ENCODE results near the gene SPATA20. TPM values are rescaled to one million over a fixed set of nuclear protein-coding genes. Genes with fewer than 3 reads are reported as not detected.

SPATA20 gene
- total RNA-seq (2021; fragmentation: NEBNext Ultra II Directional; extraction: Animal tissue kit (Norgen Biotek cat#: 25700)) (16.2 and 16.7 TPM in 2 replicates), polyA plus RNA-seq (2011; rRNA removed) (17.5 and 23.2 TPM in 2 replicates), polyA minus RNA-seq (2011; rRNA and poly(A)+ RNA removed) (9.0 and 10.5 TPM in 2 replicates)
- polyA plus RNA-seq (2011; cell fraction: cytosol; rRNA removed) = 18.3 TPM
- polyA plus RNA-seq (2011; cell fraction: nucleus; rRNA removed) = 124 TPM
- polyA plus RNA-seq (2012, experiment 1 of 2) = 10.5 to 22.8 TPM (median 22.0 TPM) in 4 replicates
- 15.5 TPM for polyA plus RNA-seq (2012, experiment 2 of 2)
- 16.1 TPM for polyA plus RNA-seq (2013, experiment 1 of 2)
- 14.2 TPM for polyA plus RNA-seq (2013, experiment 2 of 2)
- 10.6 TPM for polyA minus RNA-seq (2011; cell fraction: cytosol; rRNA and poly(A)+ RNA removed)
- 32.9 TPM for polyA minus RNA-seq (2011; cell fraction: nucleus; rRNA and poly(A)+ RNA removed)
- long read RNA-seq, experiment 1, partial matches to known transcripts = 11 of 15 reads
- long read RNA-seq, experiment 1, other reads (novel, unspliced or antisense) = 1 of 15 reads
- long read RNA-seq, experiment 2, partial matches to known transcripts = 1 of 1 reads
- long read RNA-seq, experiment 2, other reads (novel, unspliced or antisense) = 0 of 1 reads

DNA sequence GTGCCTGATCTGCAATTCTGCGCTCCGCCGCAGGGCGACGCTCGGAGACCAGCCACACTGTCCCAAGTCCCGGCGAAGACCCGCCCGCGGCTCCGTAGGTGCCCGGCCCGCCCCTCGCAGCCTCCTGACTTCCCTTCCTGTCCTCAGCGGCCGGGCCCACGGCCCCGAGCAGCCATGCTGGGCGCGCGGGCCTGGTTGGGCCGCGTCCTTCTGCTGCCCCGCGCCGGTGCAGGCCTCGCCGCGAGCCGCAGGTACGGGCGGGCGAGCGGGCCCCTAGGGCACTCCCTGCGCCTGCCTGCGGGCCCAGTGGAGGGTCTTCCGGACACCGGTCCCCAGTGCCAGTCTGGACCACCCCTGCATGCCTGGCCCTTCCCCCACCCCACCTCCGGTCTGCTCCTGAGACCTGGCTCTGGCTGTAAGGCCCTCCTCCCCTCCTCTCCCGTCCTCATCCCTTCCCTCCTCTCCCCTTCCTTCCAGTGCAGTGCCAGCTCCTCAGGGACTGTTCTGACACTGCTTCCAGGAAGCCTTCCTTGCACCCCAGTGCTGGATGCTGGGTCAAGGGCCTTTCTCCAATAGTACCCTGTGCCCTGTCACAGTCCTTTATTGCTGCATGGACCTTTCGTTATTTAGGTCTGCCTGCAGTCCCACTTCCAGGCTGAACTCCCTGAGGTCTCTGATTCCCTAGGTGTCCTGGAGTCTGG lies at the start of gene SPATA20:
Gene SPATA20 (plus strand): TSS at position 140 of the 701 bp plus-strand sequence. CDS start 35 bp downstream, at position 175.
- H3K27ac ChIP-seq (ENCODE audit: low read depth, low read length) = no peak within 1 kb of the TSS; the same call in 1 of the 2 replicates
- H2BK5ac ChIP-seq (ENCODE audit: low read depth, low read length) = peak within 1 kb of the TSS; percentile 47; the same call in 1 of the 2 replicates
- no peaks in the 10 kb centered on the region for H3K79me2 ChIP-seq (ENCODE audit: control insufficient read depth in 1 of 2, insufficient read depth in 2 of 2, low read length in 2 of 2)
- H3K4me3 ChIP-seq (ENCODE audit: extremely low read depth in 1 of 4, insufficient read depth in 2 of 4, low read depth in 3 of 4, low read length in 4 of 4) = peak within 1 kb of the TSS; percentile 32 to 67 (median 57)
- H2AK5ac ChIP-seq (ENCODE audit: low read depth, low read length) = no peak within 1 kb of the TSS
- H2AFZ ChIP-seq (ENCODE audit: low read length) = no peak within 1 kb of the TSS
- peak within 1 kb of the TSS; percentile 88 for H4K8ac ChIP-seq (ENCODE audit: extremely low read depth, insufficient read depth, low read length)
- H2BK12ac ChIP-seq (ENCODE audit: low read depth, low read length) = peak within 1 kb of the TSS; percentile 60; the same call in 1 of the 2 replicates
- 4% methylated on average over 19 of the region's 42 CpGs; no CpG with 5 or more reads in 1 of the 2 experiments for WGBS, 2 experiments (ENCODE audit: extremely low coverage in 1 of 2, insufficient coverage in 1 of 2, insufficient read length in 1 of 2, insufficient replicate concordance in 2 of 2, low coverage in 1 of 2, low lambda C conversion rate in 2 of 2, missing lambda C conversion rate in 1 of 2)
- FAIRE-seq (no peak), DNase-seq (ENCODE audit: low read depth in 1 of 2, low spot score in 2 of 2) (peak; percentile 78 to 92)
- POLR2A ChIA-PET (ENCODE audit: partially characterized antibody) = interaction anchor here (1.0 to 2.1 kb wide), 6 partner anchors 10 to 78 kb away, joined by 3 to 10 read pairs (median 5); partner anchors contain the start of genes CACNA1G and EPN3
- H3K9me3 ChIP-seq (ENCODE audit: insufficient read depth in 2 of 2, low read depth in 1 of 2, low read length in 1 of 2) = no peaks in the 10 kb centered on the region
- peaks cover 3% of the 10 kb centered on the region; the same call in 1 of the 2 replicates for H3K23me2 ChIP-seq (ENCODE audit: low read depth, low read length)
- CTCF ChIA-PET (ENCODE audit: partially characterized antibody) = interaction anchor here (0.6 to 12.4 kb wide), 17 partner anchors 13 to 958 kb away, joined by 3 to 404 read pairs (median 3); no protein-coding TSS in a partner anchor
- no peaks in the 10 kb centered on the region for H4K20me1 ChIP-seq (replicated peaks in 1 of 2; ENCODE audit: control insufficient read depth in 1 of 2, insufficient read depth in 2 of 2, low read length in 2 of 2)
- H3K9ac ChIP-seq (replicated peaks in 1 of 4; ENCODE audit: extremely low read depth in 1 of 4, low read depth in 3 of 4, low read length in 3 of 4) = peak within 1 kb of the TSS in 1 of 4 experiments; percentile 36; a peak in 2 of 7 replicates
- no peaks in the 10 kb centered on the region for H3K36me3 ChIP-seq (ENCODE audit: control insufficient read depth in 2 of 4, insufficient read depth in 4 of 4, low read length in 3 of 4)
- peak within 1 kb of the TSS; percentile 92; the same call in 1 of the 2 replicates for H2BK15ac ChIP-seq (ENCODE audit: low read length)
- H4K91ac ChIP-seq (replicated peaks; ENCODE audit: insufficient read length, low read length) = peak within 1 kb of the TSS; percentile 66
- no peak within 1 kb of the TSS for H3K14ac ChIP-seq (ENCODE audit: insufficient read length)
- peak within 1 kb of the TSS; percentile 18 for H3K56ac ChIP-seq (replicated peaks; ENCODE audit: insufficient read length, low read depth, low read length)
- peak within 1 kb of the TSS; percentile 46 to 75 for H3K4me2 ChIP-seq (ENCODE audit: insufficient read depth in 1 of 2, low read depth in 2 of 2, low read length in 2 of 2)
- H3K23ac ChIP-seq (ENCODE audit: insufficient read length) = no peak within 1 kb of the TSS
- peak within 1 kb of the TSS; percentile 95; the same call in 1 of the 2 replicates for H3K18ac ChIP-seq (ENCODE audit: extremely low read depth, low read length)
- no peak within 1 kb of the TSS for H3K4ac ChIP-seq (replicated peaks; ENCODE audit: insufficient read length, low read depth, low read length)
- H3K79me1 ChIP-seq (ENCODE audit: low read depth, low read length) = no peaks in the 10 kb centered on the region
- no peaks in the 10 kb centered on the region for H3K27me3 ChIP-seq (replicated peaks in 1 of 4; ENCODE audit: control insufficient read depth in 3 of 4, extremely low read depth in 1 of 4, insufficient read depth in 3 of 4, low read length in 3 of 4)
- no peak within 1 kb of the TSS for H4K5ac ChIP-seq (ENCODE audit: insufficient read length, low read depth, low read length)
- H2BK120ac ChIP-seq (replicated peaks; ENCODE audit: low read depth, low read length) = no peak within 1 kb of the TSS
- H3K4me1 ChIP-seq (replicated peaks in 1 of 4; ENCODE audit: control insufficient read depth in 3 of 4, insufficient read depth in 4 of 4, low read length in 3 of 4) = peaks cover 6 to 20% (median 13%) of the 10 kb centered on the region in 4 experiments
- H2BK20ac ChIP-seq (ENCODE audit: low read length) = no peak within 1 kb of the TSS; the same call in 1 of the 2 replicates
- TF ChIP-seq SIN3A (conservative IDR thresholded peaks at IDR 0.05 in 1 of 2, IDR thresholded peaks at IDR 0.05 in 1 of 2; ENCODE audit: low read depth in 1 of 2, low read length in 2 of 2) = peak in 1 of 2 experiments; percentile 79; a peak in 1 of 4 replicates
- peak; percentile 83 for TF ChIP-seq PHF8 (conservative IDR thresholded peaks at IDR 0.05; ENCODE audit: low read depth, low read length)
- peak in 1 of 2 experiments; percentile 83; a peak in 2 of 3 replicates for TF ChIP-seq POLR2A (IDR thresholded peaks at IDR 0.05; ENCODE audit: control extremely low read depth in 1 of 2, low read depth in 2 of 2, low read length in 2 of 2)
- no peak for TF ChIP-seq CTBP2 (IDR thresholded peaks at IDR 0.05; ENCODE audit: borderline replicate concordance, insufficient read depth, insufficient read length, low read length)
- peak; percentile 86; the same call in 1 of the 2 replicates for TF ChIP-seq RBBP5 (IDR thresholded peaks at IDR 0.05; ENCODE audit: borderline replicate concordance, low read depth, low read length)
